ENCODE data around the gene TKFC. TPM values are rescaled to one million over a fixed set of nuclear protein-coding genes. Genes with fewer than 3 reads are reported as not detected.

TKFC gene
- polyA plus RNA-seq, 1 of the 3 experiments (the other 2 are of a cell fraction) = 72.0 TPM

GRCh38 chr11:61350803-61351202 is 17.8 kb downstream of the TKFC start:
- no peak for DNase-seq
- ChIA-PET CTCF (interaction anchor here (1.3 kb wide), 1 partner anchor 35 kb away, joined by 8 read pairs; no protein-coding TSS in a partner anchor), POLR2A (no interaction called here)
- Histone ChIP-seq H3K36me3 (replicated peaks in 1 of 2; ENCODE audit: control insufficient read depth in 1 of 2, insufficient read depth in 2 of 2, low read length in 1 of 2) (peaks cover 2 to 43% of the 10 kb centered on the region in 2 experiments), H3K79me2 (ENCODE audit: insufficient read depth) (no peaks in the 10 kb centered on the region), H3F3A (replicated peaks; ENCODE audit: insufficient read depth) (no peaks in the 10 kb centered on the region), H4K20me1 (ENCODE audit: insufficient read depth) (no peaks in the 10 kb centered on the region), H3K4me1 (ENCODE audit: control insufficient read depth in 1 of 2, insufficient read depth in 2 of 2, low read depth in 1 of 2, low read length in 1 of 2) (peaks cover 0 to 14% of the 10 kb centered on the region in 2 experiments; a peak in 1 of 4 replicates), H3K9ac (no peak overlapping the region), H3K27me3 (ENCODE audit: insufficient read depth) (no peaks in the 10 kb centered on the region), H3K27ac (ENCODE audit: low read depth in 2 of 2, low read length in 1 of 2) (no peak overlapping the region; a peak in 1 of 4 replicates), H3K9me3 (no peaks in the 10 kb centered on the region), H3K4me3 (ENCODE audit: low read depth in 2 of 2, low read length in 1 of 2) (no peak overlapping the region), H3K4me2 (no peak overlapping the region), H2AFZ (ENCODE audit: low read depth) (no peak overlapping the region), H3K9me2 (no peaks in the 10 kb centered on the region)
- TF ChIP-seq GABPA (IDR thresholded peaks at IDR 0.05; ENCODE audit: low read depth) = no peak
- no peak for TF ChIP-seq NRF1 (IDR thresholded peaks at IDR 0.05; ENCODE audit: low read depth, low read length)
- TF ChIP-seq MXI1 (IDR thresholded peaks at IDR 0.05; ENCODE audit: low read depth, low read length) = no peak
- WGBS (ENCODE audit: low lambda C conversion rate) = 93% methylated on average over 6 of the region's 8 CpGs

GRCh38 chr11:61352038-61352437 is 19.0 kb downstream of the TKFC start:
- CTCF ChIA-PET = interaction anchor here (0.7 to 1.9 kb wide), 3 partner anchors 10 to 33 kb away, joined by 3 to 8 read pairs (median 6); partner anchors contain the start of genes CYB561A3 and TMEM138
- Histone ChIP-seq H3K4me3 (ENCODE audit: low read depth in 2 of 2, low read length in 1 of 2) (no peak overlapping the region), H3K27me3 (ENCODE audit: insufficient read depth) (no peaks in the 10 kb centered on the region), H3K9ac (no peak overlapping the region), H3K9me2 (no peaks in the 10 kb centered on the region), H3K4me2 (no peak overlapping the region), H3K4me1 (ENCODE audit: control insufficient read depth in 1 of 2, insufficient read depth in 2 of 2, low read depth in 1 of 2, low read length in 1 of 2) (peaks cover 0 to 3% of the 10 kb centered on the region in 2 experiments; a peak in 1 of 4 replicates), H4K20me1 (ENCODE audit: insufficient read depth) (no peaks in the 10 kb centered on the region), H3K36me3 (replicated peaks in 1 of 2; ENCODE audit: control insufficient read depth in 1 of 2, insufficient read depth in 2 of 2, low read length in 1 of 2) (peaks cover 5 to 36% of the 10 kb centered on the region in 2 experiments), H3F3A (replicated peaks; ENCODE audit: insufficient read depth) (no peaks in the 10 kb centered on the region), H2AFZ (ENCODE audit: low read depth) (no peak overlapping the region), H3K79me2 (ENCODE audit: insufficient read depth) (no peaks in the 10 kb centered on the region), H3K27ac (ENCODE audit: low read depth in 2 of 2, low read length in 1 of 2) (no peak overlapping the region), H3K9me3 (no peaks in the 10 kb centered on the region)
- DNase-seq = no peak
- WGBS (ENCODE audit: low lambda C conversion rate) = 83% methylated on average over 8 of the region's 8 CpGs
- POLR2A ChIA-PET = interaction anchor here (0.6 to 1.2 kb wide), 2 partner anchors 19 to 170 kb away, joined by 3 to 4 read pairs; no protein-coding TSS in a partner anchor
- TF ChIP-seq MEF2A (IDR thresholded peaks at IDR 0.05; ENCODE audit: borderline replicate concordance, low read depth) (no peak), YY1 (IDR thresholded peaks at IDR 0.05; ENCODE audit: low read depth) (no peak), EP300 (IDR thresholded peaks at IDR 0.05; ENCODE audit: borderline replicate concordance in 1 of 2, low read depth in 1 of 2, low read length in 1 of 2) (no peak), FOXJ3 (CRISPR knock-in tag; IDR thresholded peaks at IDR 0.05) (no peak), NFIC (IDR thresholded peaks at IDR 0.05; ENCODE audit: borderline replicate concordance) (no peak), ELF1 (IDR thresholded peaks at IDR 0.05) (no peak), NRF1 (IDR thresholded peaks at IDR 0.05; ENCODE audit: low read depth, low read length) (no peak), IRF3 (IDR thresholded peaks at IDR 0.05; ENCODE audit: low read depth, low read length) (no peak), TAF1 (IDR thresholded peaks at IDR 0.05; ENCODE audit: borderline replicate concordance, low read depth, low read length) (no peak), RCOR1 (IDR thresholded peaks at IDR 0.05; ENCODE audit: low read length) (no peak), SIN3A (IDR thresholded peaks at IDR 0.05; ENCODE audit: borderline replicate concordance, low read depth, low read length) (no peak), GATA2 (CRISPR knock-in tag; IDR thresholded peaks at IDR 0.05) (no peak), TCF12 (IDR thresholded peaks at IDR 0.05) (no peak), USF2 (IDR thresholded peaks at IDR 0.05; ENCODE audit: borderline replicate concordance, low read depth, low read length) (no peak), PBX3 (IDR thresholded peaks at IDR 0.05) (no peak)
